OCI-LY7 (cell line): Measurements from ENCODE around the gene ACBD6. TPM values are rescaled to one million over a fixed set of nuclear protein-coding genes. Genes with fewer than 3 reads are reported as not detected.

Experiments used
- BruUV-seq: library from RNA; stranded (reverse); fragments of 400-500 nt; replicated peaks from 2 replicates; lab custom pipeline; 2021; lab: Mats Ljungman, UMichigan
- CTCF ChIA-PET: fragments of 300-600 bp; sonication (Branson Sonifier 250); formaldehyde crosslinking; loops from one replicate; lab custom pipeline; 2022; ENCODE audit warnings: antibody characterized with exemption; ENCODE audit not compliant: unreplicated experiment; lab: Charles Lee
- POLR2A ChIA-PET: fragments of 300-600 bp; sonication (Branson Sonifier 250); formaldehyde crosslinking; loops from one replicate; lab custom pipeline; 2022; ENCODE audit warnings: antibody characterized with exemption; lab: Charles Lee
- DNase-seq: peaks from one replicate; pipeline ENCODE4 v3.0.0-alpha.2; 2015; ENCODE audit warnings: low spot score
- H2AFZ ChIP-seq: fragments of 200-600 bp; sonication (generic), shearing (Covaris generic); 2 replicates; pipeline ENCODE4 v1.6.1; 2014; ENCODE audit warnings: mild to moderate bottlenecking, antibody characterized with exemption, low read length, moderate library complexity
- H3K27ac ChIP-seq: fragments of 200-600 bp; sonication (generic); 2 replicates; pipeline ENCODE4 v1.5.1; 2014; ENCODE audit warnings: mixed run types, low read depth, mild to moderate bottlenecking, moderate library complexity, low read length, inconsistent platforms; ENCODE audit not compliant: poor library complexity, severe bottlenecking
- H3K36me3 ChIP-seq: fragments of 200-600 bp; sonication (generic); 2 replicates; pipeline ENCODE4 v1.6.1; 2014; ENCODE audit warnings: mild to moderate bottlenecking, antibody characterized with exemption, low read length, moderate library complexity, mixed read lengths; ENCODE audit not compliant: insufficient read depth
- H3K4me1 ChIP-seq: fragments of 200-600 bp; sonication (generic); 2 replicates; pipeline ENCODE4 v1.5.1; 2014; ENCODE audit warnings: mild to moderate bottlenecking, low read length; ENCODE audit not compliant: insufficient read depth, poor library complexity, severe bottlenecking
- H3K4me2 ChIP-seq: fragments of 200-600 bp; sonication (generic); 2 replicates; pipeline ENCODE4 v1.6.1; 2014; ENCODE audit warnings: mild to moderate bottlenecking, low read length
- H3K4me3 ChIP-seq: fragments of 200-600 bp; sonication (generic); 2 replicates; pipeline ENCODE4 v1.5.1; 2014; ENCODE audit warnings: mild to moderate bottlenecking, low read depth, low read length; ENCODE audit not compliant: poor library complexity, severe bottlenecking
- H3K79me2 ChIP-seq: fragments of 200-600 bp; sonication (generic); 2 replicates; pipeline ENCODE4 v1.6.1; 2016; ENCODE audit warnings: low read depth, mild to moderate bottlenecking, low read length, moderate library complexity, mixed read lengths; ENCODE audit not compliant: insufficient read depth
- H3K9me2 ChIP-seq: fragments of 200-600 bp; sonication (generic); 2 replicates; pipeline ENCODE4 v1.6.1; 2016; ENCODE audit warnings: mild to moderate bottlenecking, low read length, mixed read lengths; ENCODE audit not compliant: insufficient read depth
- H3K9me3 ChIP-seq: fragments of 200-600 bp; sonication (generic); 2 replicates; pipeline ENCODE4 v1.6.1; 2014; ENCODE audit warnings: mild to moderate bottlenecking, mixed run types, low read length, mixed read lengths
- H4K20me1 ChIP-seq: fragments of 200-600 bp; sonication (generic); 2 replicates; pipeline ENCODE4 v1.6.1; 2014; ENCODE audit warnings: mild to moderate bottlenecking, antibody characterized with exemption, low read length, moderate library complexity, mixed read lengths; ENCODE audit not compliant: insufficient read depth
- CTCF ChIP-seq: fragments of 200-600 bp; sonication (generic); conservative IDR thresholded peaks from 2 replicates; pipeline ENCODE4 v1.5.1; 2014; ENCODE audit warnings: mild to moderate bottlenecking, antibody characterized with exemption, low read length, moderate library complexity, mixed read lengths
- EZH2phosphoT487 ChIP-seq: fragments of 200-600 bp; sonication (generic); IDR thresholded peaks from 2 replicates; pipeline ENCODE4 v1.6.1; 2018; ENCODE audit warnings: low read depth, borderline replicate concordance, mild to moderate bottlenecking, mixed run types, antibody characterized with exemption, low read length, moderate library complexity, mixed read lengths
- intact Hi-C: fragments of 100-400 bp; cut with micrococcal nuclease; formaldehyde crosslinking; loops from one replicate; pipeline ENCODE4 v1.10.0; 2022; ENCODE audit not compliant: unreplicated experiment
- total RNA-seq, 2 experiments: library from RNA; depleted of rRNA in 1 of 2; stranded (reverse); fragments of >200 nt in 1 of 2; shearing (Covaris generic) in 1 of 2; gene quantifications; 2 replicates each; pipeline ENCODE4 v1.2.3, GENCODE V29; 2014 to 2022

The ACBD6 gene
- total RNA-seq, 2 experiments from 2014 or later, result 61.2 to 78.4 TPM

DNA sequence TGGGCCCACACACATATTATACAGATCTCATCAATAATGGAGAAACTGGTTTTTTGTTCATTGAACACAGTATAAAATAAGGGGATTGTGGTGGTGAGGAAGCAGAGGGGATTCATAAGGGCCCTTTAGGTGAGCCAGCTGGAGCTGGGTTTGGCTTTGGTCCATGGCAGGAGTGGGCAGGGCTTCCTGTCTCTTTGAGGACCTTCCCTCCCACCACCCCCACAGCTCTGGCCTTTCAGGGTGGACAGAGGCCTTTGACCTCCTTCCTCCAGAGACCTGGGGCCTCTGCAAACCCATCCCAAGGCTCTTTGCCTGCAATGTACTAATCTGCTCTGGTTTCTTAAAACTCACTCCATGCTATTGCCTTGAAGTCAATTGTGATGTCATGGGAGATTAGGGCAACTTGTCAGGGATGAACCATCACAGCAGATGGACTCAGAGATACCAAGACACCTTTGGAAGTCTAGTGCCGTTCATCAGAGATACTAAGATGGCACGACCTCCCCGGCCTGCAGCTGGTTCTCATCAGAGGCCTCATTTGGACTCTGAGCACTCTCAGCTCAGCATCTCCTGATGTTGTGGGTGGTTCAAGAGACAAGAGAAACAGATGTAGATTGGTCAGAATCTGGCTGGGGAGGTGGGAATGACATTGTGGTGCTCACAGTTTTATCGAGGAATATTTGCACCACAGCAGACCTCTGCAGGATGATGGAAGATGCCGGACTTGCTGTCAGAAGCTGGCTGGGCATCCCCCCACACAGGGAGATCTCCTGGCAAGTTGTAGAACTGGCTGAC is 234.4 kb downstream of the ACBD6 start:
- DNase-seq, result no peak

DNA sequence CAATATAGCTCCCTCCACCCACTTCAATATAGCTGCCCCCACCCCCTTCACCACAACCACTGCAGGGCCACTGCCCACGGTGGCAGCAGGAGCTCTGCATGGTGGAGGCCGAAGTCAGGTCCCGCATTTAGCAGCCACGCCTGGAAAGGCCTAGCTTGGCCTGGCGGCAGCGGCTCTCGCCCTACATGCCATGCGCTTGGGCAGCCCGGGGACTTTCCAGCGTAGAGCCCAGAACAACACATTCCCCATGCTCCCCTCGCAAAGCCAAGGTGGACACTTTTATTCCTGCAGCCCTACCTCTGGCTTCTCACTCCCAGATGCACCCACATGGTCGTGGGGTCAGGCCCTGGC is 235.2 kb downstream of the ACBD6 start:
- Histone ChIP-seq H3K79me2 (no peaks in the 10 kb centered on the region), H3K27ac (no peak overlapping the region), H2AFZ (no peak overlapping the region), H3K9me3 (no peaks in the 10 kb centered on the region), H3K9me2 (no peaks in the 10 kb centered on the region), H3K4me1 (no peaks in the 10 kb centered on the region), H3K36me3 (no peaks in the 10 kb centered on the region), H3K4me3 (no peak overlapping the region), H3K4me2 (no peak overlapping the region), H4K20me1 (no peaks in the 10 kb centered on the region)
- ChIA-PET CTCF (no interaction called here), POLR2A (no interaction called here)
- no peak for DNase-seq
- no TSS peak for BruUV-seq
- intact Hi-C loops, result no loop called here
- TF ChIP-seq CTCF (no peak), EZH2phosphoT487 (no peak)

More for the DNA sequence above, 234.4 kb downstream of the ACBD6 start:
- no peaks in the 10 kb centered on the region for H3K36me3 ChIP-seq
- TF ChIP-seq CTCF (no peak), EZH2phosphoT487 (no peak)
- ChIA-PET POLR2A (interaction anchor here (0.6 kb wide), 1 partner anchor 75 kb away, joined by 4 read pairs; no protein-coding TSS in a partner anchor), CTCF (no interaction called here)
- H3K9me3 ChIP-seq, result no peaks in the 10 kb centered on the region
- H3K4me2 ChIP-seq, result no peak overlapping the region
- no peaks in the 10 kb centered on the region for H4K20me1 ChIP-seq
- H3K79me2 ChIP-seq, result no peaks in the 10 kb centered on the region
- no peak overlapping the region for H3K4me3 ChIP-seq
- no peak overlapping the region for H2AFZ ChIP-seq
- H3K27ac ChIP-seq, result no peak overlapping the region
- intact Hi-C loops, result no loop called here
- no TSS peak for BruUV-seq
- H3K4me1 ChIP-seq, result no peaks in the 10 kb centered on the region
- H3K9me2 ChIP-seq, result no peaks in the 10 kb centered on the region
